ENCODE results near the gene MAST4.

Gene MAST4

GRCh38 chr5:66717455-66718373, 121.5 kb downstream of the MAST4 start:
- TF ChIP-seq CTCF (conservative IDR thresholded peaks at IDR 0.05): no peak
- H3K27ac ChIP-seq: peak overlapping the region; percentile 41; the same call in 1 of the 2 replicates

GRCh38 chr5:66718374-66719002, 122.3 kb downstream of the MAST4 start:
- H3K27ac ChIP-seq: peak overlapping the region; percentile 41; the same call in 1 of the 2 replicates

GRCh38 chr5:66720780-66721179, 124.6 kb downstream of the MAST4 start:
- no peak overlapping the region for H3K27ac ChIP-seq
- no peak for TF ChIP-seq CTCF (conservative IDR thresholded peaks at IDR 0.05)

More at GRCh38 chr5:66718374-66719002, 122.3 kb downstream of the MAST4 start:
- no peak for TF ChIP-seq CTCF (conservative IDR thresholded peaks at IDR 0.05)

GRCh38 chr5:66722686-66723085, 126.5 kb downstream of the MAST4 start:
- H3K27ac ChIP-seq: no peak overlapping the region
- no peak for TF ChIP-seq CTCF (conservative IDR thresholded peaks at IDR 0.05)

- TF ChIP-seq CTCF (conservative IDR thresholded peaks at IDR 0.05): peak; percentile 59
- H3K27ac ChIP-seq: no peak overlapping the region
Measured at GRCh38 chr5:66724349-66725139, 128.4 kb downstream of the MAST4 start.

- H3K27ac ChIP-seq: no peak overlapping the region
- no peak for TF ChIP-seq CTCF (conservative IDR thresholded peaks at IDR 0.05)
Measured at GRCh38 chr5:66727630-66728029, 131.4 kb downstream of the MAST4 start.

GRCh38 chr5:66728049-66728448, 131.9 kb downstream of the MAST4 start:
- TF ChIP-seq CTCF (conservative IDR thresholded peaks at IDR 0.05): no peak
- no peak overlapping the region for H3K27ac ChIP-seq
